Sigmoid colon (tissue), 4 donors: Measurements from ENCODE around the gene PRAMEF25.
"Not testable (repeated sequence)": the region's sequence is repeated elsewhere in the genome, so short reads cannot be mapped to it uniquely, and the experiment has no call there.

ENCODE experiments used
- POLR2A ChIP-seq, 2 donors: fragments of 450-650 bp; IDR thresholded peaks; one replicate each; pipeline ENCODE4 v1.6.1; 2016; ENCODE audit warnings: antibody characterized with exemption in 2 of 2, mild to moderate bottlenecking in 2 of 2, moderate library complexity in 2 of 2
- POLR2AphosphoS5 ChIP-seq, 4 donors: sonication (generic); formaldehyde crosslinking; IDR thresholded peaks; one replicate each; pipeline ENCODE4 v1.6.1; 2017; ENCODE audit warnings: antibody characterized with exemption in 4 of 4
- TF ChIP-seq, protein P1 (sequence below), 4 experiments: fragments of 450-650 bp in 3 of 4; fragments of 200-600 bp in 1 of 4; IDR thresholded peaks; one replicate each; pipeline ENCODE4 v1.5.1; 2016 to 2019; ENCODE audit warnings: antibody characterized with exemption in 4 of 4, mild to moderate bottlenecking in 3 of 4, moderate library complexity in 2 of 4

DNA sequence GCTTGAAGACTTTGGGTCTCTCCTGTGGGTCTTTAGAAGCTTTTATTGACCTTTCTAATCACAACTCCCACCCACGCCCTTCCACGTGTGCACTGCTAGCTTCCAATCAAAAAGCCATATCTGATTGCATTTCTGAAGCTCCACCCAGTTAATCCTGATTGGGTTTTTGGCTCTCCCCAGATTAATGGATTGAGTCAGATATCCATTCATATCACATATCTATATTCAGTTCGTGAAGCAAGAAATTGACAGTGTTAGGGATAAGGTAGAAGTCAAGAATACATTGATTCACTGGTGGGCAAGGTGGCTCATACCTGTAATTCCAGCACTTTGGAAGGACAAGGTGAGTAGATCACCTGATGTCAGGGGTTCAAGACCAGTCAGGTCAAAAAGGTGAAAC is 14.1 kb upstream of the PRAMEF25 start, which contains the start of gene PRAMEF27:
- TF ChIP-seq, protein P1, sequence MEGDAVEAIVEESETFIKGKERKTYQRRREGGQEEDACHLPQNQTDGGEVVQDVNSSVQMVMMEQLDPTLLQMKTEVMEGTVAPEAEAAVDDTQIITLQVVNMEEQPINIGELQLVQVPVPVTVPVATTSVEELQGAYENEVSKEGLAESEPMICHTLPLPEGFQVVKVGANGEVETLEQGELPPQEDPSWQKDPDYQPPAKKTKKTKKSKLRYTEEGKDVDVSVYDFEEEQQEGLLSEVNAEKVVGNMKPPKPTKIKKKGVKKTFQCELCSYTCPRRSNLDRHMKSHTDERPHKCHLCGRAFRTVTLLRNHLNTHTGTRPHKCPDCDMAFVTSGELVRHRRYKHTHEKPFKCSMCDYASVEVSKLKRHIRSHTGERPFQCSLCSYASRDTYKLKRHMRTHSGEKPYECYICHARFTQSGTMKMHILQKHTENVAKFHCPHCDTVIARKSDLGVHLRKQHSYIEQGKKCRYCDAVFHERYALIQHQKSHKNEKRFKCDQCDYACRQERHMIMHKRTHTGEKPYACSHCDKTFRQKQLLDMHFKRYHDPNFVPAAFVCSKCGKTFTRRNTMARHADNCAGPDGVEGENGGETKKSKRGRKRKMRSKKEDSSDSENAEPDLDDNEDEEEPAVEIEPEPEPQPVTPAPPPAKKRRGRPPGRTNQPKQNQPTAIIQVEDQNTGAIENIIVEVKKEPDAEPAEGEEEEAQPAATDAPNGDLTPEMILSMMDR (IDR thresholded peaks at IDR 0.05) = not testable (repeated sequence)
- not testable (repeated sequence) for TF ChIP-seq POLR2A, POLR2AphosphoS5 (IDR thresholded peaks at IDR 0.05)
